Naive thymus-derived CD4-positive, alpha-beta T cell (primary cell): Measurements from ENCODE around the gene UBA5. TPM values are rescaled to one million over a fixed set of nuclear protein-coding genes. Genes with fewer than 3 reads are reported as not detected.
"Not testable (repeated sequence)": the region's sequence is repeated elsewhere in the genome, so short reads cannot be mapped to it uniquely, and the experiment has no call there.

Experiments used
- ATAC-seq: fragments of 150-1000 bp; cut with Tn5 transposase; 2 replicates; pipeline ENCODE4 v1.10.0; 2021; ENCODE audit warnings: mild to moderate bottlenecking, moderate library complexity
- CTCF ChIA-PET: fragments of 350-600 bp; sonication (Branson Sonifier 250); formaldehyde crosslinking; loops from one replicate; lab custom pipeline; 2021; ENCODE audit warnings: antibody characterized with exemption; lab: Charles Lee
- POLR2A ChIA-PET: fragments of 350-600 bp; sonication (Branson Sonifier 250); formaldehyde crosslinking; loops from one replicate; lab custom pipeline; 2021; ENCODE audit warnings: antibody characterized with exemption, inconsistent platforms; lab: Charles Lee
- DNase-seq, 9 donors: peaks; one replicate each; pipeline versions ENCODE4 v3.0.0 to v3.0.0-alpha.2; 2020 to 2022; ENCODE audit warnings: mixed read lengths in 1 of 9
- H3K27ac ChIP-seq: one replicate; pipeline ENCODE4 v1.7.0; 2013; ENCODE audit warnings: mild to moderate bottlenecking, low read depth, low read length, moderate library complexity
- H3K27me3 ChIP-seq, 2 donors: one replicate each; pipeline ENCODE4 v1.7.0; 2013; ENCODE audit warnings: low read length in 2 of 2, mild to moderate bottlenecking in 2 of 2, moderate library complexity in 2 of 2; ENCODE audit not compliant: control insufficient read depth in 2 of 2, insufficient read depth in 2 of 2
- H3K36me3 ChIP-seq, 3 experiments: 1 replicate in 2 of 3; 2 replicates in 1 of 3; pipeline ENCODE4 v1.7.0; 2013; ENCODE audit warnings: low read length in 3 of 3, mild to moderate bottlenecking in 3 of 3, moderate library complexity in 1 of 3; ENCODE audit not compliant: insufficient read depth in 3 of 3, control insufficient read depth in 2 of 3
- H3K4me1 ChIP-seq, 2 donors: one replicate each; pipeline ENCODE4 v1.7.0; 2013; ENCODE audit warnings: low read length in 2 of 2, mild to moderate bottlenecking in 2 of 2, moderate library complexity in 1 of 2; ENCODE audit not compliant: control insufficient read depth in 2 of 2, insufficient read depth in 2 of 2
- H3K4me3 ChIP-seq: 2 replicates; pipeline ENCODE4 v1.7.0; 2013; ENCODE audit warnings: mild to moderate bottlenecking, low read length
- H3K9me3 ChIP-seq, 3 experiments: 1 replicate in 2 of 3; 2 replicates in 1 of 3; pipeline ENCODE4 v1.7.0; 2013; ENCODE audit warnings: low read length in 3 of 3; ENCODE audit not compliant: control insufficient read depth in 2 of 3
- H3K27ac Mint-ChIP-seq, 9 donors: one replicate each; pipeline ENCODE4 v1.8.0; 2020 to 2022; ENCODE audit warnings: mixed read lengths in 9 of 9, mild to moderate bottlenecking in 8 of 9, moderate library complexity in 5 of 9, inconsistent platforms in 2 of 9
- H3K27me3 Mint-ChIP-seq, 5 donors: one replicate each; pipeline ENCODE4 v1.8.0; 2021 to 2022; ENCODE audit warnings: mixed read lengths in 5 of 5, mild to moderate bottlenecking in 1 of 5
- H3K36me3 Mint-ChIP-seq, 5 donors: one replicate each; pipeline ENCODE4 v1.8.0; 2020 to 2022; ENCODE audit warnings: mixed read lengths in 5 of 5, mild to moderate bottlenecking in 3 of 5, inconsistent platforms in 1 of 5
- H3K4me1 Mint-ChIP-seq, 7 donors: one replicate each; pipeline ENCODE4 v1.8.0; 2020 to 2022; ENCODE audit warnings: mixed read lengths in 7 of 7, mild to moderate bottlenecking in 3 of 7, inconsistent platforms in 1 of 7
- H3K4me3 Mint-ChIP-seq, 10 donors: one replicate each; pipeline ENCODE4 v1.8.0; 2020 to 2022; ENCODE audit warnings: mild to moderate bottlenecking in 10 of 10, mixed read lengths in 10 of 10, moderate library complexity in 6 of 10, inconsistent platforms in 2 of 10
- H3K9me3 Mint-ChIP-seq, 11 donors: one replicate each; pipeline ENCODE4 v1.8.0; 2020 to 2022; ENCODE audit warnings: mixed read lengths in 11 of 11, mild to moderate bottlenecking in 4 of 11, inconsistent platforms in 1 of 11, moderate library complexity in 1 of 11
- intact Hi-C, 2 donors: fragments of 100-400 bp; cut with micrococcal nuclease; formaldehyde crosslinking; loops; one replicate each; pipeline ENCODE4 v1.15.1; 2023
- polyA plus RNA-seq, 2 donors: library from polyadenylated mRNA; unstranded; fragments of 300-500 nt; fragmentation: Illumina TruSeq; gene quantifications; one replicate each; pipeline ENCODE4 v1.2.3, GENCODE V29; 2021
- total RNA-seq, 6 experiments: library from RNA in 5 of 6; stranded (reverse) in 5 of 6; gene quantifications; 1 replicate in 5 of 6; 2 replicates in 1 of 6; pipeline ENCODE4 v1.2.3 and lab custom pipeline; 2021 to 2026

UBA5 gene
- 10 to 100 TPM; 26.8 to 41.5 (median 35.5) TPM for total RNA-seq
- 10 to 100 TPM; 42.6 to 43.1 TPM for polyA plus RNA-seq
- 27.7 reads per million, percentile 58 among the genes with 10 or more reads in this experiment for total RNA-seq (lab: John Stamatoyannopoulos, UW)

- DNase-seq (peak; percentile 55 to 81 (median 75)), ATAC-seq (peak; percentile 92)
- H3K4me1 Mint-ChIP-seq: peaks cover 45 to 78% (median 71%) of the 10 kb centered on the region in 7 donors
- H3K4me3 ChIP-seq: peak within 1 kb of the TSS; percentile 99
- ChIA-PET CTCF (interaction anchor here (1.4 to 2.2 kb wide), 2 partner anchors 12 to 17 kb away, joined by 3 to 6 read pairs; no protein-coding TSS in a partner anchor), POLR2A (interaction anchor here (0.7 to 2.3 kb wide), 5 partner anchors 10 to 913 kb away, joined by 3 to 9 read pairs (median 5); partner anchors contain the start of gene CDV3)
- peak within 1 kb of the TSS; percentile 95 to 98 (median 96) for H3K27ac Mint-ChIP-seq
- H3K27me3 Mint-ChIP-seq: no peaks in the 10 kb centered on the region
- peak within 1 kb of the TSS; percentile 92 for H3K27ac ChIP-seq
- H3K36me3 ChIP-seq: peaks cover 0 to 14% (median 0%) of the 10 kb centered on the region in 3 experiments
- no peaks in the 10 kb centered on the region for H3K9me3 ChIP-seq
- H3K4me1 ChIP-seq: peaks cover 9 to 19% of the 10 kb centered on the region in 2 donors
- H3K4me3 Mint-ChIP-seq: peak within 1 kb of the TSS; percentile 84 to 98 (median 97)
- no peaks in the 10 kb centered on the region for H3K27me3 ChIP-seq
- intact Hi-C loops: loop anchor here (1.0 to 10.0 kb wide), 9 partner anchors 62 to 1825 kb away; partner anchors contain the start of genes DNAJC13 (in 2 of the 2), NPHP3 (in 2 of the 2), ANAPC13 (in 1 of the 2) and ATP2C1 (in 1 of the 2)
- peaks cover 0 to 8% (median 3%) of the 10 kb centered on the region in 5 donors for H3K36me3 Mint-ChIP-seq
- no peaks in the 10 kb centered on the region for H3K9me3 Mint-ChIP-seq
Measured at GRCh38 chr3:132660052-132660810, at the start of gene UBA5. UBA5 (plus strand) TSS chr3:132660329; CDS start chr3:132660538, 209 bp downstream.

GRCh38 chr3:132615301-132615700 lies 44.8 kb upstream of the UBA5 start:
- POLR2A ChIA-PET, H3K27me3 Mint-ChIP-seq, H3K4me3 Mint-ChIP-seq, intact Hi-C loops, ATAC-seq, H3K36me3 ChIP-seq, DNase-seq, H3K4me1 Mint-ChIP-seq, CTCF ChIA-PET, H3K4me3 ChIP-seq, H3K27me3 ChIP-seq, H3K27ac Mint-ChIP-seq, H3K9me3 ChIP-seq, H3K4me1 ChIP-seq, H3K27ac ChIP-seq: not testable (repeated sequence)
- peaks cover 11 to 58% (median 47%) of the 10 kb centered on the region in 5 donors for H3K36me3 Mint-ChIP-seq
- H3K9me3 Mint-ChIP-seq: peaks cover 2 to 20% (median 8%) of the 10 kb centered on the region in 11 donors

GRCh38 chr3:132615881-132616280 lies 44.2 kb upstream of the UBA5 start:
- Mint-ChIP-seq H3K4me3 (no peak overlapping the region), H3K4me1 (peaks cover 0 to 6% (median 4%) of the 10 kb centered on the region in 7 donors), H3K36me3 (peaks cover 14 to 63% (median 52%) of the 10 kb centered on the region in 5 donors), H3K9me3 (peaks cover 2 to 20% (median 8%) of the 10 kb centered on the region in 11 donors), H3K27ac (no peak overlapping the region), H3K27me3 (no peaks in the 10 kb centered on the region)
- H3K27me3 ChIP-seq: no peaks in the 10 kb centered on the region
- no peak overlapping the region for H3K27ac ChIP-seq
- ChIA-PET CTCF (no interaction called here), POLR2A (no interaction called here)
- no peaks in the 10 kb centered on the region for H3K9me3 ChIP-seq
- peaks cover 0 to 5% (median 0%) of the 10 kb centered on the region in 3 experiments for H3K36me3 ChIP-seq
- H3K4me3 ChIP-seq: no peak overlapping the region
- intact Hi-C loops: no loop called here
- DNase-seq (no peak), ATAC-seq (no peak)
- no peaks in the 10 kb centered on the region for H3K4me1 ChIP-seq

- intact Hi-C loops: no loop called here
- Histone ChIP-seq H3K36me3 (peaks cover 0 to 5% (median 0%) of the 10 kb centered on the region in 3 experiments), H3K4me1 (no peaks in the 10 kb centered on the region), H3K9me3 (no peaks in the 10 kb centered on the region), H3K27me3 (no peaks in the 10 kb centered on the region), H3K27ac (no peak overlapping the region), H3K4me3 (no peak overlapping the region)
- ChIA-PET POLR2A (interaction anchor here (0.8 kb wide), 1 partner anchor 10 kb away, joined by 5 read pairs; no protein-coding TSS in a partner anchor), CTCF (no interaction called here)
- Mint-ChIP-seq H3K27me3 (no peaks in the 10 kb centered on the region), H3K4me1 (peaks cover 0 to 6% (median 2%) of the 10 kb centered on the region in 7 donors), H3K9me3 (peaks cover 2 to 20% (median 8%) of the 10 kb centered on the region in 11 donors), H3K4me3 (no peak overlapping the region), H3K36me3 (peaks cover 16 to 64% (median 52%) of the 10 kb centered on the region in 5 donors), H3K27ac (no peak overlapping the region)
- ATAC-seq (no peak), DNase-seq (no peak)
Measured at GRCh38 chr3:132616780-132617179, 43.3 kb upstream of the UBA5 start.

- H3K4me1 Mint-ChIP-seq: peaks cover 0 to 25% (median 4%) of the 10 kb centered on the region in 7 donors
- H3K36me3 Mint-ChIP-seq: peaks cover 15 to 47% (median 35%) of the 10 kb centered on the region in 5 donors
Measured at GRCh38 chr3:132622148-132622547, 38.0 kb upstream of the UBA5 start.

GRCh38 chr3:132622761-132623160 lies 37.4 kb upstream of the UBA5 start:
- no peaks in the 10 kb centered on the region for H3K9me3 Mint-ChIP-seq
- Histone ChIP-seq H3K9me3 (no peaks in the 10 kb centered on the region), H3K4me1 (no peaks in the 10 kb centered on the region), H3K27ac (no peak overlapping the region), H3K36me3 (peaks cover under 1 to 12% (median 10%) of the 10 kb centered on the region in 3 experiments), H3K27me3 (no peaks in the 10 kb centered on the region), H3K4me3 (no peak overlapping the region)
- ChIA-PET CTCF (interaction anchor here (0.6 to 0.9 kb wide), 2 partner anchors 20 to 34 kb away, joined by 4 read pairs; no protein-coding TSS in a partner anchor), POLR2A (interaction anchor here (0.7 kb wide), 1 partner anchor 274 kb away, joined by 3 read pairs; no protein-coding TSS in a partner anchor)
- H3K4me1 Mint-ChIP-seq: peaks cover 0 to 25% (median 4%) of the 10 kb centered on the region in 7 donors
- no peaks in the 10 kb centered on the region for H3K27me3 Mint-ChIP-seq
- H3K27ac Mint-ChIP-seq: peak overlapping the region in 1 of 9 donors; percentile 32
- intact Hi-C loops: no loop called here
- no peak overlapping the region for H3K4me3 Mint-ChIP-seq
- DNase-seq: no peak
- ATAC-seq: no peak
- H3K36me3 Mint-ChIP-seq: peaks cover 15 to 47% (median 29%) of the 10 kb centered on the region in 5 donors

More at GRCh38 chr3:132622148-132622547, 38.0 kb upstream of the UBA5 start:
- ChIA-PET POLR2A (no interaction called here), CTCF (no interaction called here)
- intact Hi-C loops: no loop called here
- Histone ChIP-seq H3K27ac (no peak overlapping the region), H3K4me1 (no peaks in the 10 kb centered on the region), H3K27me3 (no peaks in the 10 kb centered on the region), H3K36me3 (peaks cover 5 to 11% (median 10%) of the 10 kb centered on the region in 3 experiments), H3K9me3 (no peaks in the 10 kb centered on the region), H3K4me3 (no peak overlapping the region)
- H3K4me3 Mint-ChIP-seq: no peak overlapping the region
- H3K9me3 Mint-ChIP-seq: peaks cover 0 to 5% (median 0%) of the 10 kb centered on the region in 11 donors
- no peaks in the 10 kb centered on the region for H3K27me3 Mint-ChIP-seq
- ATAC-seq (no peak), DNase-seq (no peak)
- no peak overlapping the region for H3K27ac Mint-ChIP-seq
